Hematopoietic multipotent progenitor cell treated with erythropoietin and hydrocortisone succinate and interleukin-3 and kit ligand, for 8 days (in vitro differentiated cells): ENCODE measurements around the gene ZSWIM3.
"Not testable (repeated sequence)": the region's sequence is repeated elsewhere in the genome, so short reads cannot be mapped to it uniquely, and the experiment has no call there.

Experiments used
- DNase-seq: peaks from one replicate; pipeline ENCODE4 v3.0.0-alpha.2; 2015

The ZSWIM3 gene

GRCh38 chr20:45890985-45891983 lies 33.9 kb downstream of the ZSWIM3 start, which contains the start of the genes CTSA and NEURL2:
Gene CTSA (plus strand): TSS chr20:45891335. CDS start chr20:45891569, 234 bp downstream.
Gene NEURL2 (minus strand): TSS chr20:45891208. CDS start chr20:45890991, 217 bp downstream.
- DNase-seq: peak; percentile 90

GRCh38 chr20:45892049-45892825 lies 34.8 kb downstream of the ZSWIM3 start:
- peak; percentile 51 for DNase-seq

GRCh38 chr20:45892828-45893500 lies 35.5 kb downstream of the ZSWIM3 start:
- DNase-seq: no peak

- DNase-seq: no peak
Measured at GRCh38 chr20:45893831-45894230, 36.4 kb downstream of the ZSWIM3 start.

- DNase-seq: no peak
Measured at GRCh38 chr20:45894797-45895196, 37.4 kb downstream of the ZSWIM3 start.

GRCh38 chr20:45896641-45897161 lies 39.3 kb downstream of the ZSWIM3 start:
- no peak for DNase-seq

- no peak for DNase-seq
Measured at GRCh38 chr20:45897289-45897688, 39.9 kb downstream of the ZSWIM3 start.

- DNase-seq: no peak
Measured at GRCh38 chr20:45897692-45898091, 40.3 kb downstream of the ZSWIM3 start.

GRCh38 chr20:45898285-45898684 lies 40.9 kb downstream of the ZSWIM3 start:
- no peak for DNase-seq

GRCh38 chr20:45899046-45899835 lies 41.8 kb downstream of the ZSWIM3 start:
- no peak for DNase-seq

GRCh38 chr20:45901332-45901731 lies 43.9 kb downstream of the ZSWIM3 start:
- DNase-seq: not testable (repeated sequence)

GRCh38 chr20:45902199-45902701 lies 44.8 kb downstream of the ZSWIM3 start:
- no peak for DNase-seq

- no peak for DNase-seq
Measured at GRCh38 chr20:45904583-45905504, 47.4 kb downstream of the ZSWIM3 start.

- DNase-seq: no peak
Measured at GRCh38 chr20:45905505-45906079, 48.2 kb downstream of the ZSWIM3 start.

- DNase-seq: no peak
Measured at GRCh38 chr20:45907219-45907948, 50.0 kb downstream of the ZSWIM3 start.

GRCh38 chr20:45908084-45908483 lies 50.7 kb downstream of the ZSWIM3 start:
- DNase-seq: no peak

GRCh38 chr20:45909336-45909808 lies 52.0 kb downstream of the ZSWIM3 start:
- no peak for DNase-seq

- no peak for DNase-seq
Measured at GRCh38 chr20:45909817-45910669, 52.6 kb downstream of the ZSWIM3 start.
